ENCODE results near the gene PROK1.

GRCh38 chr1:110462964-110463363 is 12.0 kb downstream of the PROK1 start:
- TF ChIP-seq EZH2 (IDR thresholded peaks at IDR 0.05; ENCODE audit: borderline replicate concordance, low read depth, low read length, poor library complexity, severe bottlenecking) = no peak
- TF ChIP-seq, protein P1, sequence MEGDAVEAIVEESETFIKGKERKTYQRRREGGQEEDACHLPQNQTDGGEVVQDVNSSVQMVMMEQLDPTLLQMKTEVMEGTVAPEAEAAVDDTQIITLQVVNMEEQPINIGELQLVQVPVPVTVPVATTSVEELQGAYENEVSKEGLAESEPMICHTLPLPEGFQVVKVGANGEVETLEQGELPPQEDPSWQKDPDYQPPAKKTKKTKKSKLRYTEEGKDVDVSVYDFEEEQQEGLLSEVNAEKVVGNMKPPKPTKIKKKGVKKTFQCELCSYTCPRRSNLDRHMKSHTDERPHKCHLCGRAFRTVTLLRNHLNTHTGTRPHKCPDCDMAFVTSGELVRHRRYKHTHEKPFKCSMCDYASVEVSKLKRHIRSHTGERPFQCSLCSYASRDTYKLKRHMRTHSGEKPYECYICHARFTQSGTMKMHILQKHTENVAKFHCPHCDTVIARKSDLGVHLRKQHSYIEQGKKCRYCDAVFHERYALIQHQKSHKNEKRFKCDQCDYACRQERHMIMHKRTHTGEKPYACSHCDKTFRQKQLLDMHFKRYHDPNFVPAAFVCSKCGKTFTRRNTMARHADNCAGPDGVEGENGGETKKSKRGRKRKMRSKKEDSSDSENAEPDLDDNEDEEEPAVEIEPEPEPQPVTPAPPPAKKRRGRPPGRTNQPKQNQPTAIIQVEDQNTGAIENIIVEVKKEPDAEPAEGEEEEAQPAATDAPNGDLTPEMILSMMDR (conservative IDR thresholded peaks at IDR 0.05; ENCODE audit: low read depth, low read length) = peak; percentile 42; the same call in 1 of the 2 replicates

All from A673 (cell line).